ENCODE data around the gene METTL1. TPM values are rescaled to one million over a fixed set of nuclear protein-coding genes. Genes with fewer than 3 reads are reported as not detected.

METTL1 gene
- total and polyA plus RNA-seq, 2 donors from 2014 or later: 23.4 to 69.4 TPM

- no peaks in the 10 kb centered on the region for H3K36me3 ChIP-seq (ENCODE audit: control insufficient read depth in 2 of 3, insufficient read depth in 3 of 3, low read length in 3 of 3)
- DNase-seq (peak in 2 of 5 donors; percentile 48 to 70), FAIRE-seq (no peak)
- no peak overlapping the region for H3K4me3 ChIP-seq (ENCODE audit: low read length in 3 of 3)
- H3K9me3 ChIP-seq (ENCODE audit: control insufficient read depth in 2 of 3, insufficient read depth in 1 of 3, low read length in 3 of 3): no peaks in the 10 kb centered on the region
- no peak for TF ChIP-seq CTCF (IDR thresholded peaks at IDR 0.05; ENCODE audit: borderline replicate concordance, extremely low read depth, insufficient read depth)
- H3K27me3 ChIP-seq (ENCODE audit: control insufficient read depth, insufficient read depth, low read length): peaks cover 45% of the 10 kb centered on the region
- no peak overlapping the region for H3K27ac ChIP-seq (ENCODE audit: low read depth in 2 of 2, low read length in 2 of 2)
- no peak overlapping the region for H3K9ac ChIP-seq (ENCODE audit: low read length in 3 of 3)
- intact Hi-C loops (cut with DNase I): no loop called here
- peaks cover 0 to 7% (median 4%) of the 10 kb centered on the region in 3 donors for H3K4me1 ChIP-seq (ENCODE audit: control insufficient read depth in 2 of 3, insufficient read depth in 2 of 3, low read depth in 1 of 3, low read length in 3 of 3)
Measured at GRCh38 chr12:57735952-57736740, 35.8 kb downstream of the METTL1 start.

GRCh38 chr12:57735198-57735855 lies 36.6 kb downstream of the METTL1 start:
- TF ChIP-seq CTCF (IDR thresholded peaks at IDR 0.05; ENCODE audit: borderline replicate concordance, extremely low read depth, insufficient read depth): no peak
- Histone ChIP-seq H3K9ac (ENCODE audit: low read length in 3 of 3) (no peak overlapping the region), H3K9me3 (ENCODE audit: control insufficient read depth in 2 of 3, insufficient read depth in 1 of 3, low read length in 3 of 3) (no peaks in the 10 kb centered on the region), H3K4me3 (ENCODE audit: low read length in 3 of 3) (no peak overlapping the region), H3K27ac (ENCODE audit: low read depth in 2 of 2, low read length in 2 of 2) (no peak overlapping the region), H3K36me3 (ENCODE audit: control insufficient read depth in 2 of 3, insufficient read depth in 3 of 3, low read length in 3 of 3) (no peaks in the 10 kb centered on the region), H3K27me3 (ENCODE audit: control insufficient read depth, insufficient read depth, low read length) (peaks cover 41% of the 10 kb centered on the region), H3K4me1 (ENCODE audit: control insufficient read depth in 2 of 3, insufficient read depth in 2 of 3, low read depth in 1 of 3, low read length in 3 of 3) (peaks cover 0 to 7% (median 4%) of the 10 kb centered on the region in 3 donors)
- FAIRE-seq (no peak), DNase-seq (no peak)
- intact Hi-C loops (cut with DNase I): no loop called here

- no peak for FAIRE-seq
- Histone ChIP-seq H3K9me3 (ENCODE audit: control insufficient read depth in 2 of 3, insufficient read depth in 1 of 3, low read length in 3 of 3) (no peaks in the 10 kb centered on the region), H3K9ac (ENCODE audit: low read length in 3 of 3) (no peak overlapping the region), H3K36me3 (ENCODE audit: control insufficient read depth in 2 of 3, insufficient read depth in 3 of 3, low read length in 3 of 3) (no peaks in the 10 kb centered on the region), H3K4me1 (ENCODE audit: control insufficient read depth in 2 of 3, insufficient read depth in 2 of 3, low read depth in 1 of 3, low read length in 3 of 3) (peaks cover 0 to 7% (median 4%) of the 10 kb centered on the region in 3 donors), H3K27me3 (ENCODE audit: control insufficient read depth, insufficient read depth, low read length) (peaks cover 38% of the 10 kb centered on the region), H3K4me3 (ENCODE audit: low read length in 3 of 3) (no peak overlapping the region), H3K27ac (ENCODE audit: low read depth in 2 of 2, low read length in 2 of 2) (no peak overlapping the region)
- no peak for DNase-seq
- no peak for TF ChIP-seq CTCF (IDR thresholded peaks at IDR 0.05; ENCODE audit: borderline replicate concordance, extremely low read depth, insufficient read depth)
- intact Hi-C loops (cut with DNase I): no loop called here
Measured at GRCh38 chr12:57734591-57734990, 37.3 kb downstream of the METTL1 start.
